Ovary (tissue), 3 donors: ENCODE measurements around the gene CRIM1.

Source experiments
- CTCF ChIP-seq, 3 donors: fragments of 450-650 bp in 2 of 3; fragments of 200-600 bp in 1 of 3; IDR thresholded peaks; one replicate each; pipeline versions ENCODE4 v1.5.1 to v1.8.0; 2016 to 2022; ENCODE audit warnings: antibody characterized with exemption in 3 of 3, mild to moderate bottlenecking in 1 of 3
- EP300 ChIP-seq: sonication (generic); formaldehyde crosslinking; IDR thresholded peaks from one replicate; pipeline ENCODE4 v1.6.1; 2017; ENCODE audit warnings: antibody characterized with exemption
- POLR2A ChIP-seq: fragments of 450-650 bp; IDR thresholded peaks from one replicate; pipeline ENCODE4 v1.6.1; 2017; ENCODE audit warnings: antibody characterized with exemption, mild to moderate bottlenecking, moderate library complexity
- donor health status: DM: no; HTN: no; CAD: no.

DNA sequence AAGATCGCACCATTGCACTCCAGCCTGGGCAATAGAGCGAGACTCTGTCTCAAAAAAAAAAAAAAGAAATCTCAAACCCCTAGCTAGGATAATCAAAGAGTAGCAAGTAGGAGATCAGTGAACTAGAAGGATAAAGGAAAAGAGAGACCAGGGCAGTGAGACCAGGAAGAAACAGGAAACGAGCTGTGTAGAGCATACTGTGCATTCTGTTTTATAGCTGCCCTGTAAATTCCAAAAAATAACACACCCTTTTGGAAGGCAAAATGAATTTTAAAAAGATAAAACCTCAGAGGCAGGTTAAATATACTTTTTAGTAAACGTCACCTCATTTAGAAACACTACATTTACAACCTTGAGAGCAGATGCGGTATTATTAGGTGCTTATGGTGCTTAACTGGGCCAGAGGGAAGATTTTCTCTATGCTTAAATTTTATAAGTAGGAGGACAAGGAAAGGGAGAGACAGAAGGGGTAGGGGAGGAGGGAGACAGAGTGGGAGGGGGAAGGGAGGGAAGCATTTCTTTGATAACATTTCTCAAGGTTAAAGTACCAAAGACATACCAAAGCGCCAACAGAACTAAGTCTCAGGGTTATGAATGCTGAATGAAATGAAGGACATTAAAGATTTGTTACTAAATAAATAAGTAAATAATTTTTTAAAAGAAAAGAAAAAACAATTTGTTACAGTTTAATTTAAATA lies 212.3 kb downstream of the CRIM1 start:
- no peak for TF ChIP-seq CTCF (IDR thresholded peaks at IDR 0.05)
- TF ChIP-seq POLR2A, result no peak
- no peak for TF ChIP-seq EP300
